Liver (tissue), 3 donors: ENCODE data around the gene CITED2.

Source experiments
- ATF3 ChIP-seq: IDR thresholded peaks from 2 replicates; pipeline ENCODE4 v1.6.1; 2016; ENCODE audit warnings: antibody characterized with exemption
- CTCF ChIP-seq: fragments of 150-350 bp; IDR thresholded peaks from 2 replicates; pipeline ENCODE4 v1.5.1; 2017; ENCODE audit warnings: improper control_type of control experiment, low read depth, low read length; ENCODE audit not compliant: missing input control
- FOXA1 ChIP-seq: IDR thresholded peaks from 2 replicates; pipeline ENCODE4 v1.6.1; 2016; ENCODE audit warnings: antibody characterized with exemption
- GABPA ChIP-seq, 2 donors: IDR thresholded peaks in 1 of 2; conservative IDR thresholded peaks in 1 of 2; 2 replicates each; pipeline ENCODE4 v1.6.1; 2016; ENCODE audit warnings: antibody characterized with exemption in 2 of 2, mild to moderate bottlenecking in 1 of 2, moderate library complexity in 1 of 2
- HNF4A ChIP-seq, 2 donors: conservative IDR thresholded peaks; 2 replicates each; pipeline ENCODE4 v1.6.1; 2016; ENCODE audit warnings: antibody characterized with exemption in 2 of 2, mild to moderate bottlenecking in 2 of 2
- HNF4G ChIP-seq: IDR thresholded peaks from 2 replicates; pipeline ENCODE4 v1.6.1; 2016; ENCODE audit warnings: antibody characterized with exemption
- JUND ChIP-seq, 2 donors: IDR thresholded peaks; 2 replicates each; pipeline ENCODE4 v1.6.1; 2016; ENCODE audit warnings: antibody characterized with exemption in 2 of 2
- MAX ChIP-seq: IDR thresholded peaks from 2 replicates; pipeline ENCODE4 v1.6.1; 2016; ENCODE audit warnings: antibody characterized with exemption
- RAD21 ChIP-seq, 2 donors: IDR thresholded peaks; 2 replicates each; pipeline ENCODE4 v1.6.1; 2016; ENCODE audit warnings: antibody characterized with exemption in 2 of 2, mild to moderate bottlenecking in 2 of 2
- REST ChIP-seq: IDR thresholded peaks from 2 replicates; pipeline ENCODE4 v1.6.1; 2016; ENCODE audit warnings: antibody characterized with exemption, mild to moderate bottlenecking
- SP1 ChIP-seq: IDR thresholded peaks from 2 replicates; pipeline ENCODE4 v1.6.1; 2018; ENCODE audit warnings: antibody characterized with exemption, mild to moderate bottlenecking
- YY1 ChIP-seq: IDR thresholded peaks from 2 replicates; pipeline ENCODE4 v1.6.1; 2016; ENCODE audit warnings: antibody characterized with exemption, mild to moderate bottlenecking
- ZBTB33 ChIP-seq: IDR thresholded peaks from 2 replicates; pipeline ENCODE4 v1.6.1; 2016; ENCODE audit warnings: antibody characterized with exemption
- donor health status: healthy.
- donor health status: healthy.

GRCh38 chr6:139343052-139343750 lies 31.2 kb downstream of the CITED2 start:
- TF ChIP-seq CTCF (no peak), RAD21 (IDR thresholded peaks at IDR 0.05) (no peak), YY1 (no peak), SP1 (no peak), JUND (IDR thresholded peaks at IDR 0.05) (no peak), GABPA (IDR thresholded peaks at IDR 0.05 in 1 of 2, conservative IDR thresholded peaks at IDR 0.05 in 1 of 2) (no peak), HNF4G (no peak), ATF3 (no peak), ZBTB33 (no peak), FOXA1 (no peak), HNF4A (conservative IDR thresholded peaks at IDR 0.05) (no peak), REST (no peak), MAX (no peak)
